Pancreas (tissue), 10 donors: Measurements from ENCODE around the gene ATF2. TPM values are rescaled to one million over a fixed set of nuclear protein-coding genes. Genes with fewer than 3 reads are reported as not detected.
A peak's percentile ranks its signal among the peaks of the same experiment; 100 is the strongest.

ENCODE experiments used
- ATAC-seq, 4 donors: fragments of 200-7000 bp; cut with Tn5 transposase; one replicate each; pipeline versions ENCODE4 v1.8.0 to v1.9.1; 2020; ENCODE audit warnings: mild to moderate bottlenecking in 4 of 4, moderate library complexity in 4 of 4
- DNase-seq, 6 donors: peaks; one replicate each; pipeline ENCODE4 v3.0.0-alpha.2; 2020
- FAIRE-seq: peaks from 2 replicates; lab custom pipeline; 2012; peaks lifted over from hg19 to GRCh38; lab: Jason Lieb, UNC
- H3K27ac ChIP-seq, 4 donors: fragments of 200-600 bp; sonication (generic); 1 replicate in 3 of 4; 2 replicates in 1 of 4; pipeline versions ENCODE4 v1.5.0 to v1.8.0; 2020
- H3K27me3 ChIP-seq, 4 donors: fragments of 200-600 bp; one replicate each; pipeline ENCODE4 v1.8.0; 2021
- H3K36me3 ChIP-seq, 3 donors: fragments of 200-600 bp; sonication (generic) in 1 of 3; one replicate each; pipeline versions ENCODE4 v1.5.0 to v1.8.0; 2020 to 2021
- H3K4me1 ChIP-seq, 3 donors: fragments of 200-600 bp; one replicate each; pipeline ENCODE4 v1.8.0; 2021
- H3K4me3 ChIP-seq, 4 donors: fragments of 200-600 bp; sonication (generic) in 2 of 4; one replicate each; pipeline versions ENCODE4 v1.5.0 to v1.8.0; 2020 to 2021
- H3K9me3 ChIP-seq, 4 donors: fragments of 200-600 bp; one replicate each; pipeline ENCODE4 v1.8.0; 2021
- WGBS, 2 donors: extraction: QIAGEN DNeasy Blood & Tissue Kit; methylation state at CpG; one replicate each; pipeline ENCODE4 v1.1.7; 2013; 5-methylcytosine and 5-hydroxymethylcytosine counted together
- intact Hi-C, 3 donors: fragments of 100-400 bp; cut with DNase I; formaldehyde crosslinking; loops; one replicate each; pipeline versions ENCODE4 v1.11.1 to v1.14.2; 2022
- polyA plus RNA-seq, 2 donors: library from polyadenylated mRNA; stranded (reverse); fragments of 200-250 nt; gene quantifications; one replicate each; pipeline ENCODE4 v1.2.3, GENCODE V29; 2013
- total RNA-seq, 6 donors: library from RNA; stranded (reverse); fragmentation: NEBNext Ultra II Directional in 4 of 6; extraction: Animal tissue kit (Norgen Biotek cat#: 25700) in 4 of 6; gene quantifications; one replicate each; pipeline versions ENCODE4 v1.2.1 to v1.2.4, GENCODE V29; 2021 to 2023
- TF ChIP-seq, protein P1 (sequence below), 4 donors: fragments of 200-600 bp; sonication (generic) in 3 of 4; IDR thresholded peaks; one replicate each; pipeline versions ENCODE4 v1.5.0 to v1.8.0; 2021; ENCODE audit warnings: antibody characterized with exemption in 4 of 4
- donor health status: healthy with polysubstance abuse.
- donor health status: DM: no; HTN: no; CAD: no; lungs with moderate emphysema.
- donor health status: DM: no; HTN: no; CAD: no.
- donor health status: control.
- donor health status: control.
- donor health status: Bipolar disorder and iron deficiency.
- donor health status: DM: yes; HTN: yes; CAD: no.
- donor health status: DM: no; HTN: no; CAD: no.
- donor health status: DM: no; HTN: no; CAD: no.
- donor health status: DM: yes; HTN: yes; CAD: no.

The ATF2 gene
- total and polyA plus RNA-seq, 8 donors = 7.9 to 36.1 (median 22.7) TPM

DNA sequence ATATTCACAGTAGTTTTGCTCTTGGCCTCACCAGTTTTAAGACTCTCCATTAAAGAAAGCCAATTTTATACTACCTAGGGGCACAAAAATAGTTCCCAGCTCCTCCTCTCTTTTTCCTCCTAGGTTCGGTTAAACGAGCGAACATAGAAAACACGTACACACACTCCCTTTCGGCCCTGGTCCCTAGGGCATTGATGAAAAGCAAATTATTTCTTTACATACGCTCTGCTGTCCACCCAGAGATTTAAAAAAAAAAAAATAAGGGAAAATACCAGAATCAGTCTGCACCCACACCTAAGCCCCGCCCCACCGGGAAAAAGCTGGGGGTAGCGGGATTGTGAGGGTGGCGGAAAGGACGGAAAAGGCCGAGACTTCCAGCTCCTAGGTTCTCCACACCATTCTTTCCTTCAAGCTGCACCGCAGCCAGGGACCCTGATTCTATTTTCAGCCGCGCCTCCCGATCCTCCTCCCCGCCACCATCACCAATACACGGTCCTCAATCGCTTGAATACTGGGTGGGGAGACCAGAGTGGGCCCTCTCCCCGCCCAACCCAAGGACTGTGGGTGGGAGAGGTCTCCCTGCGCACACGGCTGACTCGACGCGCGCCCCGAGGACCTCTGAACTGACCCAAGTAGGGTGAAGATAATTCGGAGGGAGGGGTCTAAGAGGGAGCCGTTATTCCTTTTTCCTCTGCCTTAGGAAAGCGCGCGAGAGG is 769 bp downstream of the ATF2 start:
- intact Hi-C loops = no loop called here
- Histone ChIP-seq H3K4me3 (peak overlapping the region; percentile 61 to 94 (median 91)), H3K27ac (peak overlapping the region; percentile 81 to 94 (median 90)), H3K27me3 (no peaks in the 10 kb centered on the region), H3K9me3 (no peaks in the 10 kb centered on the region), H3K36me3 (no peaks in the 10 kb centered on the region), H3K4me1 (peaks cover 0 to 23% (median 14%) of the 10 kb centered on the region in 3 donors)
- ATAC-seq (peak; percentile 2 to 14 (median 8)), FAIRE-seq (no peak), DNase-seq (peak in 5 of 6 donors; percentile 17 to 59 (median 39))
- TF ChIP-seq, protein P1, sequence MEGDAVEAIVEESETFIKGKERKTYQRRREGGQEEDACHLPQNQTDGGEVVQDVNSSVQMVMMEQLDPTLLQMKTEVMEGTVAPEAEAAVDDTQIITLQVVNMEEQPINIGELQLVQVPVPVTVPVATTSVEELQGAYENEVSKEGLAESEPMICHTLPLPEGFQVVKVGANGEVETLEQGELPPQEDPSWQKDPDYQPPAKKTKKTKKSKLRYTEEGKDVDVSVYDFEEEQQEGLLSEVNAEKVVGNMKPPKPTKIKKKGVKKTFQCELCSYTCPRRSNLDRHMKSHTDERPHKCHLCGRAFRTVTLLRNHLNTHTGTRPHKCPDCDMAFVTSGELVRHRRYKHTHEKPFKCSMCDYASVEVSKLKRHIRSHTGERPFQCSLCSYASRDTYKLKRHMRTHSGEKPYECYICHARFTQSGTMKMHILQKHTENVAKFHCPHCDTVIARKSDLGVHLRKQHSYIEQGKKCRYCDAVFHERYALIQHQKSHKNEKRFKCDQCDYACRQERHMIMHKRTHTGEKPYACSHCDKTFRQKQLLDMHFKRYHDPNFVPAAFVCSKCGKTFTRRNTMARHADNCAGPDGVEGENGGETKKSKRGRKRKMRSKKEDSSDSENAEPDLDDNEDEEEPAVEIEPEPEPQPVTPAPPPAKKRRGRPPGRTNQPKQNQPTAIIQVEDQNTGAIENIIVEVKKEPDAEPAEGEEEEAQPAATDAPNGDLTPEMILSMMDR (IDR thresholded peaks at IDR 0.05) = no peak
- WGBS, 2 donors = 0 to 1% methylated on average over 32 of the region's 32 CpGs

DNA sequence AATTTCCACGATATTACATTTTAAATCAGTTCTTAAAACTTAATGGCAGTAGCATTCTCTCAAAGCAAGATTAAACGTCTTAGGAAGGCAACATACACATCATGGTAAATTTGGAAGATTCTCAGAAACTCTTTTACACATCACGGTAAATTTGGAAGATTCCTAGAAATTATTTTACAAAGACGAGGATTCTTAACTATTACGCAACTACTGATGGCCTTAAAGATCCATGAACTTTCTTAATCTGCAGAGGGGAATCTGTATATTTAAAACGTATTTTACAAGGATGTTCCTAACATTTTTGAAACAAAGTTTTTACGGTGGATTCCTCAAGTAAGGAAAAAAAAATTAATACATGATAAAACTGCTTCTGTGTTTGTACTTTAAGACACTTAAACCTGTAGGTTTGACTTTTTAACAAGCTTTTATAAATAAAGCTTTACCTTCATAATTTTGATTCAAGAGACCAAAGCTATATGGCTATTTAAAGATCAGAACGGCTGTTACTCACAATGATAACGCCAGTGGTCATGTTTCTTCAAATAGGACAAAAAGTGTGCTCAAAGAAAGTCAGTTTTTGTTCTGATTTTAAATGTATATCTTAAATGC is 1.7 kb downstream of the ATF2 start:
- intact Hi-C loops = no loop called here
- peaks cover 0 to 23% (median 14%) of the 10 kb centered on the region in 3 donors for H3K4me1 ChIP-seq
- WGBS, 2 donors = 44 to 45% methylated on average over 9 of the region's 9 CpGs
- no peak overlapping the region for H3K27ac ChIP-seq
- TF ChIP-seq, protein P1 (IDR thresholded peaks at IDR 0.05) = no peak
- H3K4me3 ChIP-seq = peak overlapping the region in 3 of 4 donors; percentile 61 to 94 (median 88)
- ATAC-seq (no peak), FAIRE-seq (peak; percentile 13), DNase-seq (no peak)
- no peaks in the 10 kb centered on the region for H3K27me3 ChIP-seq
- no peaks in the 10 kb centered on the region for H3K36me3 ChIP-seq
- no peaks in the 10 kb centered on the region for H3K9me3 ChIP-seq

DNA sequence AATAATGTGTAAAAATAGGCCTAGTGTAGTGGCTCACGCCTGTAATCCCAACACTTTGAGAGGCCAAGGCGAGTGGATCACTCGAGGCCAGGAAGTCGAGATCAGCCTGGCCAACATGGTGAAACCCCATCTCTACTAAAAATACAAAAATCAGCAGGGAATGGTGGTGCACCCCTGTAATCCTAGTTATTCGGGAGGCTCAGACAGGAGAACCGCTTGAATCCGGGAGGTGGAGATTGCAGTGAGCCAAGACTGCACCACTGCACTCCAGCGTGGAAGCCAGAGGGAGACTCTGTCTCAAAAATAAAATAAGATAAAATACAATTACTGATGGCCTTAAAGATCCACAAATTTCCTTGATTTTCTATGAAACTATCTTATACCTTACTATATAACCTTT is 3.8 kb downstream of the ATF2 start:
- no peaks in the 10 kb centered on the region for H3K9me3 ChIP-seq
- intact Hi-C loops = no loop called here

DNA sequence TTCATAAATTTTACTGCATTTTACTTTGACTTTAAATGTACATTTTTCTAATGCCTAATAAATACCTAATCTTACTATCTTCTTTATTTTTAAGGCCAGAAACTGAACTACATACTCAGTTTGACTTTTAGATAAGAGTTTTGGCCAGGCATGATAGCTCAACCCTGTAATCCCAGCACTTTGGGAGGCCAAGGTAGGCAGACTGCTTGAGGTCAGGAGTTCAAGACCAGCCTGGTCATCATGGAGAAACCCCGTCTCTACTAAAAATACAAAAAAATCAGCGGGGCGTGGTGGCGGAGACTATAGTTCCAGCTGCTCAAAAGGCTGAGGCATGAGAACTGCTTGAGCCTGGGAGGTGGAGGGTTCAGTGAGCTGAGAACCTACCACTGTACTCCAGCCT is 9.1 kb downstream of the ATF2 start:
- H3K36me3 ChIP-seq = no peaks in the 10 kb centered on the region
- H3K27ac ChIP-seq = no peak overlapping the region
- H3K4me1 ChIP-seq = no peaks in the 10 kb centered on the region
- ATAC-seq = no peak
- WGBS, 2 donors = 81 to 95% methylated on average over 4 of the region's 4 CpGs
- H3K4me3 ChIP-seq = no peak overlapping the region
- no peaks in the 10 kb centered on the region for H3K9me3 ChIP-seq
- TF ChIP-seq, protein P1 (IDR thresholded peaks at IDR 0.05) = no peak
- no peak for DNase-seq
- FAIRE-seq = no peak
- intact Hi-C loops = no loop called here
- no peaks in the 10 kb centered on the region for H3K27me3 ChIP-seq

More for the DNA sequence above, 3.8 kb downstream of the ATF2 start:
- Histone ChIP-seq H3K27ac (no peak overlapping the region), H3K4me3 (no peak overlapping the region), H3K27me3 (no peaks in the 10 kb centered on the region), H3K4me1 (peaks cover 0 to 18% (median 9%) of the 10 kb centered on the region in 3 donors), H3K36me3 (no peaks in the 10 kb centered on the region)
- DNase-seq = no peak
- TF ChIP-seq, protein P1 (IDR thresholded peaks at IDR 0.05) = no peak
- no peak for ATAC-seq
- no peak for FAIRE-seq
- WGBS, 2 donors = 95 to 98% methylated on average over 8 of the region's 8 CpGs

DNA sequence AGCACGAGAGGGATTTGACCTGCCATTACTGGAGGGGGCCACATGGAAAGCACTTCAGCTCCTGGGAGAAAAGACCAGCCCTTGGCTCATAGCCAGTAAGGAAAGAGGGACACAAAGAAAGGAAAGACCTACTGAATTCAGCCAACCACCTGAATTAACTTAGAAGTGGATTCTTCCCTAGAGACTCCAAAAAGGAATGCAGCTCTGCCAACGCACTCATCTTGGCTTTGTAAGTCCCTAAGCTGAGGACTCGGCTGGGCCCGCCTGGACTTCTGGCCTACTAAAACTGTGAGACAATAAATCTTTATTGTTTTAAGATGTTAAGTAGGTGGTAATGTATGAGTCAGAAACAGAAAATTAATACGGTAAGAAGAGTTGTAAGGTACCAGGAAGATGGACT is 11.5 kb downstream of the ATF2 start:
- 79 to 86% methylated on average over 5 of the region's 5 CpGs for WGBS, 2 donors
- no peaks in the 10 kb centered on the region for H3K9me3 ChIP-seq
- peaks cover 0 to 17% (median 7%) of the 10 kb centered on the region in 3 donors for H3K4me1 ChIP-seq
- no peak overlapping the region for H3K27ac ChIP-seq
- ATAC-seq (no peak), FAIRE-seq (no peak), DNase-seq (no peak)
- no peaks in the 10 kb centered on the region for H3K27me3 ChIP-seq
- H3K4me3 ChIP-seq = no peak overlapping the region
- TF ChIP-seq, protein P1 (IDR thresholded peaks at IDR 0.05) = no peak
- intact Hi-C loops = no loop called here
- H3K36me3 ChIP-seq = no peaks in the 10 kb centered on the region
